Neural progenitor cell (in vitro differentiated cells): ENCODE data around the gene TRAPPC5.

Experiments
- CTCF ChIP-seq: fragments of 200-600 bp; sonication (generic); IDR thresholded peaks from 2 replicates; pipeline ENCODE4 v1.5.1; 2017; ENCODE audit warnings: antibody characterized with exemption, mild to moderate bottlenecking
- EZH2 ChIP-seq: fragments of 200-600 bp; sonication (generic); IDR thresholded peaks from 2 replicates; pipeline ENCODE4 v1.6.1; 2017; ENCODE audit warnings: antibody characterized with exemption, mild to moderate bottlenecking, moderate library complexity

GRCh38 chr19:7679771-7680605 is 645 bp upstream of the TRAPPC5 start:
- TF ChIP-seq CTCF (no peak), EZH2 (no peak)
